GM12878 (cell line): ENCODE measurements around the gene TTF2. TPM values are rescaled to one million over a fixed set of nuclear protein-coding genes. Genes with fewer than 3 reads are reported as not detected.

Experiments
- BCL11A ChIP-seq: IDR thresholded peaks from 2 replicates; pipeline ENCODE4 v1.6.1; 2011; ENCODE audit warnings: low read depth, low read length
- HDGF ChIP-seq: fragments of 450-650 bp; IDR thresholded peaks from 2 replicates; pipeline ENCODE4 v1.6.1; 2016; ENCODE audit warnings: antibody characterized with exemption
- JUNB ChIP-seq: IDR thresholded peaks from 2 replicates; pipeline ENCODE4 v1.6.1; 2016; ENCODE audit warnings: antibody characterized with exemption, mild to moderate bottlenecking
- MYC ChIP-seq: IDR thresholded peaks from 2 replicates; pipeline ENCODE4 v1.6.1; 2011; ENCODE audit warnings: mild to moderate bottlenecking, low read length, moderate library complexity, inconsistent platforms; ENCODE audit not compliant: insufficient read depth, insufficient replicate concordance, insufficient read length, severe bottlenecking
- REST ChIP-seq: IDR thresholded peaks from 2 replicates; pipeline ENCODE4 v1.6.1; 2012; ENCODE audit warnings: mild to moderate bottlenecking, low read depth, low read length
- polyA plus RNA-seq, 11 experiments: library from polyadenylated mRNA; depleted of rRNA in 4 of 11; unstranded in 6 of 11; stranded (reverse) in 5 of 11; fragments of >200 nt; fragmentation: Nextera tagmentation in 4 of 11; fragmentation: Illumina TruSeq in 1 of 11; extraction: Ambion mirVana in 4 of 11; extraction: Trizol in 1 of 11; gene quantifications; 1 replicate in 1 of 11; 2 replicates in 10 of 11; pipeline versions ENCODE4 v1.2.1 to v1.2.3, GENCODE V29; 2011 to 2016; ENCODE audit warnings: inconsistent platforms in 2 of 11, missing spikeins in 2 of 11, low read depth in 1 of 11
- total RNA-seq, 4 experiments: library from RNA; depleted of rRNA in 3 of 4; stranded (reverse); fragments of >200 nt in 3 of 4; fragmentation: Illumina TruSeq in 1 of 4; extraction: Trizol in 1 of 4; gene quantifications; 2 replicates each; pipeline versions ENCODE4 v1.2.1 to v1.2.3, GENCODE V29; 2013 to 2021
- TF ChIP-seq, protein P1 (sequence below): fragments of 450-650 bp; IDR thresholded peaks from 2 replicates; pipeline ENCODE4 v1.6.1; 2018; ENCODE audit warnings: mild to moderate bottlenecking, low read depth, moderate library complexity; ENCODE audit not compliant: partially characterized antibody
- TF ChIP-seq, protein P2 (sequence below): fragments of 450-650 bp; IDR thresholded peaks from 2 replicates; pipeline ENCODE4 v1.6.1; 2017; ENCODE audit warnings: antibody characterized with exemption, mild to moderate bottlenecking, moderate library complexity
- TF ChIP-seq, protein P3 (sequence below): fragments of 450-650 bp; IDR thresholded peaks from 2 replicates; pipeline ENCODE4 v1.6.1; 2017; ENCODE audit warnings: mild to moderate bottlenecking, low read depth, inconsistent platforms; ENCODE audit not compliant: poor library complexity, severe bottlenecking

Gene TTF2
- total and polyA plus RNA-seq, 10 of the 15 experiments (the other 5 are each of a cell fraction or from before 2014, with no cell fraction given), result 17.7 to 134 (median 78.2) TPM

GRCh38 chr1:117013309-117013858, 46.7 kb upstream of the TTF2 start (continued):
- TF ChIP-seq, protein P1, sequence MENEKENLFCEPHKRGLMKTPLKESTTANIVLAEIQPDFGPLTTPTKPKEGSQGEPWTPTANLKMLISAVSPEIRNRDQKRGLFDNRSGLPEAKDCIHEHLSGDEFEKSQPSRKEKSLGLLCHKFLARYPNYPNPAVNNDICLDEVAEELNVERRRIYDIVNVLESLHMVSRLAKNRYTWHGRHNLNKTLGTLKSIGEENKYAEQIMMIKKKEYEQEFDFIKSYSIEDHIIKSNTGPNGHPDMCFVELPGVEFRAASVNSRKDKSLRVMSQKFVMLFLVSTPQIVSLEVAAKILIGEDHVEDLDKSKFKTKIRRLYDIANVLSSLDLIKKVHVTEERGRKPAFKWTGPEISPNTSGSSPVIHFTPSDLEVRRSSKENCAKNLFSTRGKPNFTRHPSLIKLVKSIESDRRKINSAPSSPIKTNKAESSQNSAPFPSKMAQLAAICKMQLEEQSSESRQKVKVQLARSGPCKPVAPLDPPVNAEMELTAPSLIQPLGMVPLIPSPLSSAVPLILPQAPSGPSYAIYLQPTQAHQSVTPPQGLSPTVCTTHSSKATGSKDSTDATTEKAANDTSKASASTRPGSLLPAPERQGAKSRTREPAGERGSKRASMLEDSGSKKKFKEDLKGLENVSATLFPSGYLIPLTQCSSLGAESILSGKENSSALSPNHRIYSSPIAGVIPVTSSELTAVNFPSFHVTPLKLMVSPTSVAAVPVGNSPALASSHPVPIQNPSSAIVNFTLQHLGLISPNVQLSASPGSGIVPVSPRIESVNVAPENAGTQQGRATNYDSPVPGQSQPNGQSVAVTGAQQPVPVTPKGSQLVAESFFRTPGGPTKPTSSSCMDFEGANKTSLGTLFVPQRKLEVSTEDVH, result no peak
- no peak for TF ChIP-seq JUNB
- TF ChIP-seq, protein P2, sequence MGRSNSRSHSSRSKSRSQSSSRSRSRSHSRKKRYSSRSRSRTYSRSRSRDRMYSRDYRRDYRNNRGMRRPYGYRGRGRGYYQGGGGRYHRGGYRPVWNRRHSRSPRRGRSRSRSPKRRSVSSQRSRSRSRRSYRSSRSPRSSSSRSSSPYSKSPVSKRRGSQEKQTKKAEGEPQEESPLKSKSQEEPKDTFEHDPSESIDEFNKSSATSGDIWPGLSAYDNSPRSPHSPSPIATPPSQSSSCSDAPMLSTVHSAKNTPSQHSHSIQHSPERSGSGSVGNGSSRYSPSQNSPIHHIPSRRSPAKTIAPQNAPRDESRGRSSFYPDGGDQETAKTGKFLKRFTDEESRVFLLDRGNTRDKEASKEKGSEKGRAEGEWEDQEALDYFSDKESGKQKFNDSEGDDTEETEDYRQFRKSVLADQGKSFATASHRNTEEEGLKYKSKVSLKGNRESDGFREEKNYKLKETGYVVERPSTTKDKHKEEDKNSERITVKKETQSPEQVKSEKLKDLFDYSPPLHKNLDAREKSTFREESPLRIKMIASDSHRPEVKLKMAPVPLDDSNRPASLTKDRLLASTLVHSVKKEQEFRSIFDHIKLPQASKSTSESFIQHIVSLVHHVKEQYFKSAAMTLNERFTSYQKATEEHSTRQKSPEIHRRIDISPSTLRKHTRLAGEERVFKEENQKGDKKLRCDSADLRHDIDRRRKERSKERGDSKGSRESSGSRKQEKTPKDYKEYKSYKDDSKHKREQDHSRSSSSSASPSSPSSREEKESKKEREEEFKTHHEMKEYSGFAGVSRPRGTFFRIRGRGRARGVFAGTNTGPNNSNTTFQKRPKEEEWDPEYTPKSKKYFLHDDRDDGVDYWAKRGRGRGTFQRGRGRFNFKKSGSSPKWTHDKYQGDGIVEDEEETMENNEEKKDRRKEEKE, result no peak
- TF ChIP-seq REST, result no peak
- TF ChIP-seq HDGF, result no peak
- TF ChIP-seq MYC, result no peak
- TF ChIP-seq, protein P3, sequence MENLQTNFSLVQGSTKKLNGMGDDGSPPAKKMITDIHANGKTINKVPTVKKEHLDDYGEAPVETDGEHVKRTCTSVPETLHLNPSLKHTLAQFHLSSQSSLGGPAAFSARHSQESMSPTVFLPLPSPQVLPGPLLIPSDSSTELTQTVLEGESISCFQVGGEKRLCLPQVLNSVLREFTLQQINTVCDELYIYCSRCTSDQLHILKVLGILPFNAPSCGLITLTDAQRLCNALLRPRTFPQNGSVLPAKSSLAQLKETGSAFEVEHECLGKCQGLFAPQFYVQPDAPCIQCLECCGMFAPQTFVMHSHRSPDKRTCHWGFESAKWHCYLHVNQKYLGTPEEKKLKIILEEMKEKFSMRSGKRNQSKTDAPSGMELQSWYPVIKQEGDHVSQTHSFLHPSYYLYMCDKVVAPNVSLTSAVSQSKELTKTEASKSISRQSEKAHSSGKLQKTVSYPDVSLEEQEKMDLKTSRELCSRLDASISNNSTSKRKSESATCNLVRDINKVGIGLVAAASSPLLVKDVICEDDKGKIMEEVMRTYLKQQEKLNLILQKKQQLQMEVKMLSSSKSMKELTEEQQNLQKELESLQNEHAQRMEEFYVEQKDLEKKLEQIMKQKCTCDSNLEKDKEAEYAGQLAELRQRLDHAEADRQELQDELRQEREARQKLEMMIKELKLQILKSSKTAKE, result no peak
- TF ChIP-seq BCL11A, result no peak
